Activated T-cell treated with anti-CD3 and anti-CD28 coated beads for 1 hour (primary cell): Measurements from ENCODE around the gene LSM3.
"Not testable (repeated sequence)": the region's sequence is repeated elsewhere in the genome, so short reads cannot be mapped to it uniquely, and the experiment has no call there.

Source experiments
- DNase-seq: peaks from one replicate; pipeline ENCODE4 v3.0.0-alpha.2; 2020; ENCODE audit warnings: low read depth

The LSM3 gene

GRCh38 chr3:14222900-14223594, 44.4 kb downstream of the LSM3 start:
- DNase-seq, result no peak

DNA sequence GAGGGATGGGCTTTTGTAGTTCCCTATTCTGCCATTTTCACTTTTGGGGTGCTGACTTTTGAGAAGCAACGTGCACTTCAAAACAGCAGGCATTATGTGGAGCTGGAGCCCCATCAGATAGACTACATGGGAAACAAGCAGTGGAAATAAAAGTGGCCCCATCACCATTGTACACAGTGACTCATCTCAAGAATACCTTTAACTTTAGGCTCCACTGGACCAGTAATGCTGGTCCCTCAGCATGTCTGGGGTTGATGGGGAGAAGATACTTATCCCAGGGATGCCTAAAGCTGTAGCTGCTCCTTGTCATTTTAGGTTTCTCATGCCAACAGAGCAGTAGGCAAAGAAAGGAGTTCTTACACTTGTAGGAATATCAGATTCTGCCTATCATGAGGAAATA, 45.0 kb downstream of the LSM3 start:
- DNase-seq, result no peak

DNA sequence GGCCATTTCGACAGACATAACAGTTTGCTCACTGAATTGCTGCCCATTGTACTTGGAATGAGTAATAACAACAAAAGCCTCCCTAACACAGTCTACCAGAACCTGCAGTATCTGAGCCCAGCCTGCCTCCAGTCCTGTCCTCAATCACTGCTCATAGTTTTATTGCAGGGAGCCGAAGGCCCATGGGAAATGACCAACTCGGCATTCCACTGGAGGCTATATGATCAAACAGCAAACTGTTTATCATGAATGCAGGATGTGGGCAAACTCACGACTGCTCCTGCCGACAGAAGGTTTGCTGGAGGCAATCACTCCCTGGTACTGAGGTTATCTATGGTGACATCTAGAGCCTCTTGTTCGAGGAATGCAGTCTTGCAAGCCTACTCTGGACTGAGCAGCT, 46.3 kb downstream of the LSM3 start:
- no peak for DNase-seq

DNA sequence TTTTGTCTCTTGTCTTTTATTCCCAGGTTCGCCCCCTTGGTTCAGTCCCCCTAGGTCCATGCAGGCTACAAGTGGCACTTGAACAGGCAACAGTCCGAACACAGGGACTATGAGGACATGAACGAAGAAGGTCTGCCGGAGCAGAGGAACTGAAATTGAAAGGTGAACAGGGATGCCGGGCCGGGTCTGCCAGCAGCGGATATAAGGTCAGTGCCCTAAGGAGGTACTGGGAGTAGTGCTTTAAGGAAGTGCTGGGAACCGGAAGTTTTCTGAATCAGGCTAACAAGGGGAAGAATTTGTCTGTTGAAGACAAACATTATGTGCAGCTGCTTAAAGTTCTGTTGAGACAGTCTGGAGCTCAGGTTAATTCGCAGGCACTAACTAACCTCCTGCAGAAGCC, 46.8 kb downstream of the LSM3 start:
- DNase-seq, result no peak

- not testable (repeated sequence) for DNase-seq
Measured at GRCh38 chr3:14226351-14226750, 47.7 kb downstream of the LSM3 start.

GRCh38 chr3:14227856-14228255, 49.2 kb downstream of the LSM3 start:
- no peak for DNase-seq

GRCh38 chr3:14228681-14229470, 50.3 kb downstream of the LSM3 start:
- no peak for DNase-seq

DNA sequence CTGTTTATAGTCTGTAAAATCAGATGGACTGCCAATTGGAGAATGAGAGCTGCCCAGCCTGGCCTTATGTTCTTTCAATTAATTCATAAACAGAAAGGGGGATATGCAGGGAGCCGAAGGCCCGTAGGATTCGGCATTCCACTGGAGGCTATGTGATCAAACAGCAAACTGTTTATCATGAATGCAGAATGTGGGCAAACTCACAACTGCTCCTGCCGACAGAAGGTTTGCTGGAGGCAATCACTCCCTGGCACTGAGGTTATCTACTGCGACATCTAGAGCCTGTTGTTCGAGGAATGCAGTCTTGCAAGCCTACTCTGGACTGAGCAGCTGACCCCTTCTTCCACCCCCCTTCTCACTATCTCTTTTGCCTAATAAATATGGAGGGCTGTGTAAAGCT, 51.1 kb downstream of the LSM3 start:
- DNase-seq, result not testable (repeated sequence)

DNA sequence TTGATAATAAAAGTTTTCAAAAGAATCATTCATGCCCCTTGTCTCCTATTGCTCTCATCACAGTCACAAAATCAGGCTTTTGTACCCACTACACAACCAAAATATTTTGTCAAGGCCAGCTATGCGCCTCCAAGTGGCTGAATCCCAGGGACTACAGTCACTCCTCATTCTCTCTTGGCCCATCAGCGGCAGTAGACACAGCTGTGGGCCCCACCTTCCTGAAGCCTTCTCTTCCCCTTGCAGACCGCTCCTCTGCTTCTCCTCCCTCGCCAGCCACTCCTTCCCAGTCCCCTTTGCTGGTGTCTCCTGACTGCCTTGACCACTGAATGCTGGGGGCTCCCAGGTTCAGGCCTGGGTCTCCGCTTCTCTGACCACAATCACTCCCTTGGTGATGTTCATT, 52.1 kb downstream of the LSM3 start:
- DNase-seq, result no peak

- DNase-seq, result no peak
Measured at GRCh38 chr3:14231145-14231990, 52.8 kb downstream of the LSM3 start.

DNA sequence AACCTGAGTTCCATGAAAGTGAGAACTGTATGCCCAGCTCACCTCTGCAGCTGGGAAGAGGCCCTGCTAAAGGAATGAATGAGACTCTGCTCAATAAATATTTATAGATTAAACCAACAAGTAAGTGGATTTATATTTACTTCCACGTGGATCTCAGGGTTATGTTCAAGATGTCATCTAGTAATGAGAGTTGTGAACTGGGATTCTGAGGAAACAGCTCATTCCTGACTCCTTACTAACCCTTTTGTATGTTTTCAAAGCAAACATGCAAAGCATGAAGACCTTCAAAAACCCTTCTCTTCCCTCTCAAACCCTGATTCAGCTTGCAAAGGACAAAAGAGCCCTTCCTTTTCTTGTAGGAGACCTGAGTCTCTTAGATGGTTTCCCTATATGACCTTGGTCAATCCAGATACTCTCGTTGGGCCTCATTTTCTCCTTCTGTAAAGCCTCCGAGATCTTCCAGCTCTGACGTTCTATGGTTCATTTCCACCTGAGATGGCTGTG, 53.4 kb downstream of the LSM3 start:
- no peak for DNase-seq

DNA sequence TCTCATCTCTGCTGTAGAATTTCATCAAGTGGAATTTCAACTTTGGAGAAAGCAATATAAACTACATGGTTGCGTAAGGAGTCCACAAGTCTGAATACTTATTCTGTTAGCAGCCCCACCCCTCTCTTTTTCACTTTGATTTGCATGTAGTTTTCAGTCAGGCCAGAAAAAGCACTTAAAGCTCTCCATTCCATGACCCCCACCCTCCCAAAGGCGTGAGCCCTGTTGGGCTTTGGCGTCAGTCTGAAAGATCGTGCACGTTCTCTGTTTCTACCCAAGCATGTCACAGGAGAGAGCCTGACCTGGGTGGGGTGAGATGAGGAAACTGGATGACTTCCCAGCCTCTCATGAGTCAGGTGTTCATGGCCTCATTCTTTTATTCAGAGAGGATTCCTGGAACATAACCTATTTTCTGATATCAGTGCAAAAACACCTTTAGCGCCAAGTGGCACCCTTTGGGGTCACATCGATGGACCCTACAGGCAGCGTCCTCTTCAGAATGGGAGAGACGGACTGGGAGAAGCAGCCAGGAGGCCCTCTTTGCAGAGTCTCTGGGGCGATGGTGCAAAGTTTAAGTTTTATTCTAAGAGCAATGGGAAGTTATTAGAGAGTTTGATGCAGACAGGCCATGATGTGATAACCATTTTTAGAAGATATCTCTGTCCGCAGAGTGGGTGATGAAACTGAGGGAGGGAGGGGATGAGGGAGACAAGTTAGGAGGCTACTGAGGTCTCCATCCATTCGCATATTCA, 55.8 kb downstream of the LSM3 start:
- DNase-seq, result no peak

GRCh38 chr3:14235003-14235911, 56.6 kb downstream of the LSM3 start:
- no peak for DNase-seq

GRCh38 chr3:14235912-14236295, 57.3 kb downstream of the LSM3 start:
- no peak for DNase-seq

GRCh38 chr3:14236902-14237301, 58.3 kb downstream of the LSM3 start:
- no peak for DNase-seq

GRCh38 chr3:14237457-14237856, 58.8 kb downstream of the LSM3 start:
- DNase-seq, result no peak

DNA sequence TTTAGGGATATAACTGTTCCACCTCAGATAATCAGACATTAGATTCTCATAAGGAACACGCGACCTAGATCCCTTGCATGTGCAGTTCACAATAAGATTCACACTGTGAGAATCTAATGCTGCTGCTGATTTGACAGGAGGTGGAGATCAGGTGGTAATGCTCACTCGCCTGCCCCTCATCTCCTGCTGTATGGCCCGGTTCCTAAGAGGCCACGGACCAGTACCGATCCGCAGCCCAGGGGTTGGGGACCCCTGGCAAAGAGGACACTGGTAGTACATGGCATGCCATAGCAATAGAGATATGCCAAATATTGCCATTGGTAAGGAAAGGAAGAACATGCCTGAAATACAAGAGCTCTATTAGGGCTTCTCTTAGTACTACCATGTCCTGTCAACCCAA, 59.7 kb downstream of the LSM3 start:
- no peak for DNase-seq

DNA sequence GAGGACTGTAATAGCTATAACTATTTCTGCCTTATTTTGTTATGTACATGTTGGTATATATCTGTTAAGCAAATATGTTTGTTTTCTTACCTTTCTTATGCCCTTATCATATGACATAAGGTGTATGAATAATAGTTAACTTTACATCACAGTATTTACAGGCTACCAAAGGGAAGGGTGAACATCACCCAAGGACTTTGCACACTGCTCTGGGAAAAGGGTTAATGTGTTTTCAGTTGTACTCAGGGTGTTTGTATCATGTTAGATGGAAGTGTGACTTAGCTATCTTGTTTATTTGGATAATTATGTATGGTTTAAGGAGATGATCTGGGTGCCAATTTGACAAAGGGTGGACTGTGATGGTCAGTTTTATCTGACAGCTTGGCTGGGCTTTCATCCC, 60.3 kb downstream of the LSM3 start:
- no peak for DNase-seq

DNA sequence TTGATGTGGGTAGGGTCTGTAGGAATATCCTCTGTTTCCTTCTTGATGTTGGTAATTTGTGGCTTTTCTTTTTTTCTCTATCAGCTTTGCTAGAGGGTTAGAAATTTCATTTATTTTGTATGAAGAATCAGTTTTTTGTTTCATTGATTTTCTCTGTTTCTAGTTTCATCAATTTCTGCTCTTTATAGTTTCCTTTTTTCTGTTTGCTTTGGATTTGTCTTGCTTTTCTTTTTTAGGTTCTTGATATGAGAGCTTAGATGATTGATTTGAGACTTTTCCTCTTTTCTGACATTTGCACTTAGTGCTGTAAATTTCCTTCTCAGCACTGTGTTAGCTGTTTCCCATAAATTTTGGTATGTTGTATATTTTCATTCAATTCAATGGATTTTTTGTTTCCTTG, 61.3 kb downstream of the LSM3 start:
- no peak for DNase-seq

DNA sequence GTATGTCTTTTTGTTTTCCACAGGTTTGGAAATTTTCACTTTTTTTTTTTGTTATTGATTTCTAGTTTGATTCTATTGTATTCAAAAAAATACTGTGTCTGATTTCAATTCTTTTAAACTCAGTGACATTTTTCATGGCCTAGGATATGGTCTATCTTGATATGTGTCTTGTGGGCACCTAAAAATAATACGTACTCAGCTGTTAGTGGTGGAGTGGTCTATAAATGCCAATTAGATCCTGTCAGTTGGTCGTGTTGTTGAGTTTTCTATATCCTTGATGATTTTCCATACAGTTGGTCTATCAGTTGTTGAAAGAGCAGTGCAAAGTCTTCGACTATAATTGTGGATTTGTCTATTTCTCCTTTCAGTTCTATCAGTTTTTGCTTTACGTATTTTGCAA, 61.7 kb downstream of the LSM3 start:
- DNase-seq, result no peak

DNA sequence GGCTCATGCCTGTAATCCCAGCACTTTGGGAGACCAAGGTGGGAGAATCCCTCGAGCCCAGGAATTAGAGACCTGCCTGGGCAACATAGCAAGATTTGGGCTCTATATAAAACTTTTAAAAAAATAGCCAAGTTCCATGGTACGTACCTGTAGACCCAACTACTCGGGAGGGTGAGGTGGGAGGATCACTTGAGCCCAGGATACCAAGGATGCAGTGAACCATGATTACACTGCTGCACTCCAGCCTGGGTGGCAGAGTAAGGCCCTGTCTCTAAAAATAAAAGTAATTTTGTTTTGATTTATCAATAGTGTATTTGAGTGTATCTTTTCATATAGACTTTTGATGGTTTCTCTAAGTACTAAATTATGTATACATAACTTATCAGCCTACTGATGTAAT, 63.1 kb downstream of the LSM3 start:
- no peak for DNase-seq
